H1 (cell line): ENCODE data around the gene ABHD15. TPM values are rescaled to one million over a fixed set of nuclear protein-coding genes. Genes with fewer than 3 reads are reported as not detected.

ENCODE experiments used
- BCL11A ChIP-seq, 2 experiments: IDR thresholded peaks; one replicate each; pipeline ENCODE4 v1.6.1; 2011; ENCODE audit warnings: low read depth in 2 of 2, low read length in 2 of 2, mild to moderate bottlenecking in 2 of 2
- BRCA1 ChIP-seq: IDR thresholded peaks from 2 replicates; pipeline ENCODE4 v1.6.1; 2012; ENCODE audit warnings: low read depth, low read length, improper control_type of control experiment
- CBX5 ChIP-seq: fragments of 300-800, 300-1000 bp; sonication (generic); IDR thresholded peaks from 2 replicates; pipeline ENCODE4 v1.7.1; 2016; ENCODE audit warnings: antibody characterized with exemption, low read length, low read depth
- CEBPB ChIP-seq: IDR thresholded peaks from 2 replicates; pipeline ENCODE4 v1.6.1; 2012; ENCODE audit warnings: low read depth, low read length
- CREB1 ChIP-seq: IDR thresholded peaks from 2 replicates; pipeline ENCODE4 v1.6.1; 2012; ENCODE audit warnings: inconsistent platforms
- FOSL1 ChIP-seq: IDR thresholded peaks from 2 replicates; pipeline ENCODE4 v1.6.1; 2011; ENCODE audit warnings: mild to moderate bottlenecking, low read depth, low read length, moderate library complexity; ENCODE audit not compliant: insufficient read depth
- GABPA ChIP-seq: IDR thresholded peaks from 2 replicates; pipeline ENCODE4 v1.6.1; 2011; ENCODE audit warnings: mild to moderate bottlenecking, low read length, moderate library complexity, borderline replicate concordance; ENCODE audit not compliant: insufficient read depth
- HDAC2 ChIP-seq, 2 experiments: fragments of 300-600 bp in 1 of 2; sonication (generic) in 1 of 2; IDR thresholded peaks; 2 replicates each; pipeline ENCODE4 v1.6.1; 2011 to 2012; ENCODE audit warnings: low read depth in 2 of 2, low read length in 2 of 2, mild to moderate bottlenecking in 2 of 2, moderate library complexity in 2 of 2, borderline replicate concordance in 1 of 2, inconsistent platforms in 1 of 2
- HDAC6 ChIP-seq: IDR thresholded peaks from one replicate; pipeline ENCODE4 v1.7.1; 2012; ENCODE audit warnings: low read depth, mild to moderate bottlenecking, inconsistent platforms, low read length, moderate library complexity
- PHF8 ChIP-seq: fragments of 200-600 bp; sonication (generic); conservative IDR thresholded peaks from 2 replicates; pipeline ENCODE4 v1.7.1; 2012; ENCODE audit warnings: low read depth, mild to moderate bottlenecking, inconsistent platforms, low read length, moderate library complexity
- POLR2A ChIP-seq, 2 experiments: IDR thresholded peaks; 1 replicate in 1 of 2; 2 replicates in 1 of 2; pipeline ENCODE4 v1.6.1; 2011; ENCODE audit warnings: low read depth in 2 of 2, low read length in 2 of 2, mild to moderate bottlenecking in 2 of 2; ENCODE audit errors: control extremely low read depth in 1 of 2
- POU5F1 ChIP-seq: IDR thresholded peaks from 2 replicates; pipeline ENCODE4 v1.6.1; 2011; ENCODE audit warnings: low read depth, mild to moderate bottlenecking, low read length, moderate library complexity
- RFX5 ChIP-seq: IDR thresholded peaks from 2 replicates; pipeline ENCODE4 v1.6.1; 2011; ENCODE audit warnings: low read depth, low read length, improper control_type of control experiment, borderline replicate concordance
- RNF2 ChIP-seq: fragments of 200-900, 300-1000 bp; sonication (generic); IDR thresholded peaks from 2 replicates; pipeline ENCODE4 v1.7.1; 2016; ENCODE audit warnings: borderline replicate concordance, low read depth, mild to moderate bottlenecking, antibody characterized with exemption, low read length; ENCODE audit not compliant: poor library complexity, severe bottlenecking; ENCODE audit errors: missing control alignments
- RXRA ChIP-seq: IDR thresholded peaks from 2 replicates; pipeline ENCODE4 v1.6.1; 2011; ENCODE audit warnings: low read depth, mild to moderate bottlenecking, low read length, moderate library complexity; ENCODE audit not compliant: insufficient read depth
- SP2 ChIP-seq: IDR thresholded peaks from 2 replicates; pipeline ENCODE4 v1.6.1; 2012; ENCODE audit warnings: mild to moderate bottlenecking, low read length, inconsistent platforms
- SRF ChIP-seq: IDR thresholded peaks from 2 replicates; pipeline ENCODE4 v1.6.1; 2011; ENCODE audit warnings: mild to moderate bottlenecking, low read depth, low read length, moderate library complexity
- TAF1 ChIP-seq: IDR thresholded peaks from 2 replicates; pipeline ENCODE4 v1.6.1; 2011; ENCODE audit warnings: mild to moderate bottlenecking, low read depth, low read length
- TEAD4 ChIP-seq: IDR thresholded peaks from 2 replicates; pipeline ENCODE4 v1.6.1; 2012; ENCODE audit warnings: low read depth, low read length, inconsistent platforms, mixed read lengths
- ZNF274 ChIP-seq: IDR thresholded peaks from 2 replicates; pipeline ENCODE4 v1.7.0; 2012; ENCODE audit warnings: low read length, borderline replicate concordance; ENCODE audit errors: extremely low read depth
- polyA plus RNA-seq, 7 experiments: library from polyadenylated mRNA; depleted of rRNA in 3 of 7; stranded (reverse) in 5 of 7; unstranded in 2 of 7; fragments of >200 nt in 5 of 7; fragments of 200-250 nt in 2 of 7; gene quantifications; 1 replicate in 5 of 7; 2 replicates in 1 of 7; 4 replicates in 1 of 7; pipeline versions ENCODE4 v1.2.1 to v1.2.3, GENCODE V29; 2011 to 2013; ENCODE audit warnings: missing spikeins in 2 of 7, mixed read lengths in 2 of 7
- total RNA-seq: library from RNA; stranded (reverse); fragmentation: NEBNext Ultra II Directional; extraction: Animal tissue kit (Norgen Biotek cat#: 25700); gene quantifications from 2 replicates; pipeline ENCODE4 v1.2.1, GENCODE V29; 2021
- TF ChIP-seq, protein P1 (sequence below): IDR thresholded peaks from 2 replicates; pipeline ENCODE4 v1.6.1; 2012; ENCODE audit warnings: inconsistent platforms

Gene ABHD15
- total and polyA plus RNA-seq, 2 of the 8 experiments (the other 6 are each of a cell fraction or from before 2014, with no cell fraction given): 0.88 to 1.7 TPM

- no peak for TF ChIP-seq PHF8
- no peak for TF ChIP-seq TEAD4
- TF ChIP-seq CREB1: no peak; the same call in 1 of the 2 replicates
- no peak for TF ChIP-seq HDAC6
- no peak for TF ChIP-seq FOSL1
- TF ChIP-seq SP2: no peak
- TF ChIP-seq SRF: 0 out of 2 replicates have a peak, but pooled peaks have one; percentile 15
- no peak for TF ChIP-seq BCL11A (IDR thresholded peaks at IDR 0.05; ENCODE audit: low read depth in 2 of 2, low read length in 2 of 2)
- no peak for TF ChIP-seq CBX5
- no peak for TF ChIP-seq POLR2A (IDR thresholded peaks at IDR 0.05; ENCODE audit: control extremely low read depth in 1 of 2, low read depth in 2 of 2, low read length in 2 of 2)
- TF ChIP-seq POU5F1: no peak
- TF ChIP-seq RNF2: no peak
- TF ChIP-seq TAF1: 0 out of 2 replicates have a peak, but pooled peaks have one; percentile 41
- TF ChIP-seq RFX5: no peak
- TF ChIP-seq RXRA: no peak
- TF ChIP-seq, protein P1, sequence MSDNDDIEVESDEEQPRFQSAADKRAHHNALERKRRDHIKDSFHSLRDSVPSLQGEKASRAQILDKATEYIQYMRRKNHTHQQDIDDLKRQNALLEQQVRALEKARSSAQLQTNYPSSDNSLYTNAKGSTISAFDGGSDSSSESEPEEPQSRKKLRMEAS: peak; percentile 90
- no peak for TF ChIP-seq BRCA1
- TF ChIP-seq GABPA: no peak
- 0 out of 4 replicates have a peak, but pooled peaks of 1 of the 2 experiments have one; percentile 14 for TF ChIP-seq HDAC2 (IDR thresholded peaks at IDR 0.05; ENCODE audit: borderline replicate concordance in 1 of 2, low read depth in 2 of 2, low read length in 2 of 2)
- TF ChIP-seq ZNF274: no peak
- no peak for TF ChIP-seq CEBPB
Observed at GRCh38 chr17:29591737-29592608, 25.1 kb upstream of the ABHD15 start (continued).
